NCI-H2107 treated with DMSO at 0.1 percent for 48 hours (cell line): Measurements from ENCODE around the gene P3H3.
"Not testable (repeated sequence)": the region's sequence is repeated elsewhere in the genome, so short reads cannot be mapped to it uniquely, and the experiment has no call there.

Source experiments
- DNase-seq: peaks from one replicate; lab custom pipeline; 2025; ENCODE audit not compliant: unreplicated experiment; lab: John Stamatoyannopoulos, UW

The P3H3 gene

DNA sequence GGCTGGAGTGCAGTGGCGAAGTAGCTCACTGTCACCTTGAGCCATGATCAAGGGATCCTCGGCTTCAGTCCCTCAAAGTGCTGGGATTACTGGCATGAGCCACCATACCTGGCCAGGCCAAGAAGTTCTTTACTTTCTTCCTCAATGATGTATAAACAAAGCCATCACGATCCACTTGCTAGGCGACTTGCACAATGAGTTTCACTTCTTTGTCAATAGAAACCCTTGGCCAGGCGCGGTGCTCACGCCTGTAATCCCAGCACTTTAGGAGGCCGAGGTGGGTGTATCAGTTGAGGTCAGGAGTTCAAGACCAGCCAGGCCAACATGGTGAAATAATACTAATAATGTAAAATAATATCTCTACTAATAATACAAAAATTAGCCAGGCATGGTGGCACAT is 59.3 kb downstream of the P3H3 start:
- no peak for DNase-seq

DNA sequence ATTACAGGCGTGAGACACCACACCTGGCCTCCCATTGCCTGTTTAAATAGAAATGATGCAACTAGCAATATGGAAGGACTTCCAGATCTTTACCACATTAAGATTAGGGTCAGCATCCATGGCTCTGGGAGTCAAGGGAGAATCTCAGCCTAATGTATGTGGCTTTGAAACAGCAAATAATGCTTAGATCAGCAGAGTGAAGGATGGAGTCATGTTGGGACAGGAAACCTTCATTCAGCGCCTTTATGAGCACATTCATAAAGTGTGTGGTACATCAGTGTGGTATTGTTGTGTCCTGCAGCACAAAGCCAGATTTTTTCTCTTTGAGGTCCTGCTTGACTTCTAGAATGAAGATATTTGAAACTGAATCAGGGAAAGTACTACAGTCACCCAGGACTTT is 60.2 kb downstream of the P3H3 start:
- no peak for DNase-seq

GRCh38 chr12:6888794-6889193 is 60.6 kb downstream of the P3H3 start:
- not testable (repeated sequence) for DNase-seq
